DMS53 (cell line): ENCODE data around the gene ADSL.
"Not testable (repeated sequence)": the region's sequence is repeated elsewhere in the genome, so short reads cannot be mapped to it uniquely, and the experiment has no call there.

Experiments
- DNase-seq: peaks from one replicate; lab custom pipeline; 2025; lab: John Stamatoyannopoulos, UW

Gene ADSL

DNA sequence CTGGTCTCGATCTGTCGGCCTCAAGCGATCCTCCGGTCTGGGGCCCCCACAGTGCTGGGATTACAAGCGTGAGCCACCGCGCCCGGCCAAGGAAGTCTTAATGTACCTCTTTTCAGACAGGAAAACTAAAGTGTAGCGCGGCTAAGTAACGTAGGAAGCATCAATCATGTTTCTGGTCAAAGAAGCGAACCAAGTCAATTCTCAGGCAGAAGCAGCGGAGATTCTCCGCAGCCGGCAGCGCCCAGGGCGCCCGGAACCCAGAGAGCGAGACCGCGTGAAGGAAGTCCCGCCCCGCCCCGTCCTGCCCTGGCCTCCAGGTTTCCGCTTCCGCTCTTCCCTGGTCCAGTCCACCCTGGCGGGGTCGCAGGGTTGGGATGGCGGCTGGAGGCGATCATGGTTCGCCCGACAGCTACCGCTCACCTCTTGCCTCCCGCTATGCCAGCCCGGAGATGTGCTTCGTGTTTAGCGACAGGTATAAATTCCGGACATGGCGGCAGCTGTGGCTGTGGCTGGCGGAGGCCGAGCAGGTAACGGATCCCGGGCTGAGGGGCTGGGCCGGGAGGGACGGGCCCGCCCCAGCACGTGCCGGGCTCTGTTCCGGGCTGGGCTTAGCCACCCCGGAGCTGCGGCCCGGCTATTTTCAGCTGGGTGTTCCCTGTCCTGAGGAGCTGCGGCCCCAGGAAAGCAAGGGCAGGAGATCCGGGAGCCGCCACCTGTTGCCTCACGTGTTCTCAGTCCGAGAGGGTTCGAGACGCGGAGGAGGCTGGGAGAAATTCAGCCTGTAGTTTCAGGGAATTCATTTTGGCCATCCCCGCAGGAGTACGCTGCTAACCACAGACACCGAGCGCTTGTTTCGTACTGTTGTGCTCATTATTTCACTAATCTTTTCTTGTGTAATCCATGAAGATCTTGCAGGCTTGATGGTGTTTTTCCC lies at the start of gene ADSL:
Gene ADSL, plus strand, starts transcription at position 316 of the 934 bp plus-strand sequence. Its CDS starts 59 bp downstream, at position 375.
- DNase-seq: peak; percentile 92

DNA sequence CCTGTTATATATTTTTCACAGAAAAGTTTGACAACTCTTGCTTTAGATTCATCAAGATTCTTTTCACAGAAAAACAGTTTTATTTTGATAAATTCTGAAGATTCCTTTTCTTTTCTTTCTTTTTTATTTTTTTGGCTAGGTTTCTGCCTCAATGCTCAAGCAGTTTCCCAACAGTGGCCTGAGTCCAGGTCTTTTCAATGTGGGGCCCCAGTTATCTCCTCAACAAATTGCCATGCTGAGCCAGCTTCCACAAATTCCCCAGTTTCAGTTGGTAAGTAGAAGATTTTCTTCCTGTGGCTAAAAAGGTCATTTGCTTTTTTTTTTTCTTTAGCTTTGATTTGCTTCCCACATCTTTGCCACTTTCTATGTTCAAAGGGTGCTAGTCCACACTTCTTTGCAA lies 46.0 kb upstream of the ADSL start:
- DNase-seq: no peak

DNA sequence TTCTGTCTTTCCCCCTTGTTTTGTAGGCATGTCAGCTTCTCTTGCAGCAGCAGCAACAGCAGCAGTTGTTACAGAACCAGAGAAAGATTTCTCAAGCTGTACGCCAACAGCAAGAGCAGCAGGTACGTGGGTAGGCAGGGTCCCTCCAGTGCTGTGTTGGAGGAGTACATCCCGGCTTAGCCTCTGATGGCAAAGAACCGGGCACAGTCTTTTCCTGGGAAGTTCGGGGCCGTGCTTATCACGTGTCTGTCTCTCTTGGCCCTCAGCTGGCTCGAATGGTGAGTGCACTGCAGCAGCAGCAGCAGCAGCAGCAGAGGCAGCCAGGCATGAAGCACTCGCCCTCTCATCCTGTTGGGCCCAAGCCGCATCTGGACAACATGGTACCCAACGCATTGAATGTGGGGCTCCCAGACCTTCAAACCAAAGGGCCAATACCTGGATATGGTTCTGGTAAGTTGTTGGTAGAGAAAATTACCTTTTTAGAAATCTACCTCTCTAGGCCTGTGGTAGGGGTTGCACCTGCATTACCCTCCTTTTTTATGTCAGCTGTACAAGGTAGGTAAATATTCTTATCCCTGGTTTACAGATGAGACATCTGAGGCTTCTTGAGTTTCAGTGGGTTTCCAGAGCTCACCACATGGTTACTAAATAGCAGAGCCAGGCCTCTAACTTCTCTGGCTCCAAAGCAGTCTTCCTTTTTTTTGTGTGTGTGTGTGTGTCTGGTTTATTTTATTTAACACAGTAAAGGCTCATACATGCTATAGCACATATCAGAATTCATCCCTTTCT lies 45.2 kb upstream of the ADSL start:
- no peak for DNase-seq

DNA sequence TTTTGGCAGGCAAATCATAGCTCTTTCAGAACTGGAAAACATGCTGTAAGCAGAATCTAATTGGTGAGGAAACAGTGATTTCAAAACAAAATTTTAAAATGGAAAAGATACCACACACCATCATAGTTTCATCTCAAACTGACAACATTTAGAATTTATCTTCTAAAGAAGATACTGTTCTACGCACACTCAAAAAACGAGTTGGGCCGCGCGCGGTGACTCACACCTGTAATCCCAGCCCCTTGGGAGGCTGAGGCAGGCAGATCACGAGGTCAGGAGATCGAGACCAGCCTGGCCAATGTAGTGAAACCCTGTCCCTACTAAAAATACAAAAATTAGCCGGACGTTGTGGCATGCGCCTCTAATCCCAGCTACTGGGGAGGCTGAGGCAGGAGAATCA lies 44.2 kb upstream of the ADSL start:
- no peak for DNase-seq

DNA sequence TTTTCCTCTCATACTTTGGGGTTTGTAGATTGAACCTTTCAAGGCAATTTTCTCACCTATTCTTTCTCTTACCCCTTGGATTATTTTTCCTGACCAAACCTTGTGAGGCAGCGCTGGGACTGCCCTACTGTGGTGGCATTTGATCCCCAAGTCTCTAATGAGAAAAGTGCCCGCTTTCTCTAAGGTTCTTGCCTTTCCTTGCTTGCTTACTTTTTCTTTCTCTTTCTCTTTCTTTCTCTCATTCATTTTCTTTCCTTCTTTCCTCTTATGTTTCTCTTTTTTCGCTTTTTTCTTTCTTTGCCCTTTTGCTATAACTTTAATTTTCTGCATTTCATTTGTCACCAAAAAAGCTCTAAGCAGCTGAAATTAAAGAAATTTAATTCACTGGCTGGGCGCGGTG lies 40.7 kb upstream of the ADSL start:
- DNase-seq: no peak

DNA sequence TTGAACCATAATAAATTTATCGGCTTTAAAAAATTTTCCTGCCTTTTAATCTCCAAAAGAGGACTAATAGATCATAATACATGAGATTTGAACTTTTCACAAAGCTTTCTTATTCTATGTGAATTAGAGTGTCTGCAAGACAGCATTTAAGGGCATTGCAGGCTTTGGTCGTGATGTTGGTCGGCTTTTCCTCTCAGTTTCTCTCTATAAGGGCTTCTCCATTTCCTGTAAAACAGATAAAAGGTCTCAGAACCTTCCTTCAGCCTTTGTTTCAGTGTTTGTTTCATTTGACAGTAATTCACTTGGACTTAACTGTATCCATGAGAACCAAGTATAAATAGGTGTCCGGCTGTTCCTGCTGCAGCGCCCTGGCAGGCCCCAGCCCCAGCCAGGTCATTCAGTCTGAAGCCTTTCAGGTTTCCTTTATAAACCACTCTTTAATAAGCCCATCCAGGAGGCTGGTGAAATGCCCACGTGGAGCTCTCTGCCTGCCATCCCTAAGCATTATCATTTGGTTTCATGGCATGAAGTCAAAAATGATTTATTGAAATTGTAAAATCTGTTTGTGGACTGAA lies 37.2 kb upstream of the ADSL start:
- DNase-seq: no peak

DNA sequence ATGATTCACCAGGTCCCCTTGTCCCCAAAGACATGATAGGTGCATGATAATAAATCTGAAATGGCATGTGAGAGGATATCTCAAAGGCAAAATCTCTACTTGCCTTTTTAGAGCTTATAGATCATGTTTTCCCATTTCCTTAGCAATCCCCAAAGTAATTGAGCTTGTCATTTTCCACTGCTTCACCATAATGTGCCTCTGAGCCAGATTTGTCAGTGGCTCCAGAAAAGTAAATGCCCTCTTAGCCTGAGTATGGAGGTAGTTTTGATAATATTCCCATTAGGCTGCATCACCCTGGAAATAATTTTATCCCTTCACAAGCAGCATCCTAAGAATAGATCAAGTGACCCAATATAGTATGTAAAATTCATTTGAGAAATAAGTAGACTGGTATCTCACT lies 36.7 kb upstream of the ADSL start:
- no peak for DNase-seq

DNA sequence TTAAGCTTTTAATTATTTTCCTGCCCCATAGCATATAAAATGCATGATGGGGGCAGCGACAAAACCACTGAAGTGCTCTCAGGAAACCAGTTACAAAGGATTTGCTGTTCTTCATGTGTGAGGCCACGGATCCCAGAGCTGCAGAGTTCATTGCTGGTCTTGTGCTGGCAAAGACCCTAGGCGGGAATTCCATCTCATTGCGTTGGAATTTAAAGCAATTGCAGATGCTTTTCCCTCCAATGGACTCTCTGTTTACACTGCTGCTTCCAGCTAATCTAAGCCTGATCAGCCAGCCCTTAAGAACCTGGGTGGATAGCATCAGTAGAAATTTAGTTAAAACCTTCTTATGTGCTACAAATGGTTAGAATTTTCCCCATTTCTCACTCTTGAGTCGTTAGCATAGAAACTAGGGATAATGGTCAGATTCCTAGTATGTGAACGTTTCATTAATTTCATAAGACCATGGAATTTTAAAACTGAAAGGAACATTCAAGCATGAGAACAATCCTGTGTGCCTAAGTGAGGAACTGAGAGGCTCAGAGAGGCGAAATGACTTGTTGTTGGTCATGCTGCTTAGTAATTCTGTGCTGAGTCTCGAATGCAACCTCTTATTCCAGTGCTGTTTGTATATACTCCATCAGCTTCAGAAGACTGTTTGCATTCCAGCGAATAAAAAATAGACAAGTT lies 36.1 kb upstream of the ADSL start:
- DNase-seq: no peak

DNA sequence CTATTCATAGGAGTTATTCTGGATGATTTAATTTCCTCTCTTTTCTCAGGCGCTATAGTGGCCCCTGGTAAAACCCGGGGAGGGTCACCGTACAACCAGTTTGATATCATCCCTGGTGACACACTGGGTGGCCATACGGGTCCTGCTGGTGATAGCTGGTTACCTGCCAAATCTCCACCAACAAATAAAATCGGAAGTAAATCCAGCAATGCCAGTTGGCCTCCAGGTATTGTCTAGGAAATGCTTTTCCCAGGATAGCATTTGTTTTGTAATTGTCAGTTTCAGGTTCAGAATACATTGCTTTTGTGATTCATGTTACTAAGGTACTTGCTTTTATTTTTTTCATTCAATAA lies 35.6 kb upstream of the ADSL start:
- DNase-seq: no peak

DNA sequence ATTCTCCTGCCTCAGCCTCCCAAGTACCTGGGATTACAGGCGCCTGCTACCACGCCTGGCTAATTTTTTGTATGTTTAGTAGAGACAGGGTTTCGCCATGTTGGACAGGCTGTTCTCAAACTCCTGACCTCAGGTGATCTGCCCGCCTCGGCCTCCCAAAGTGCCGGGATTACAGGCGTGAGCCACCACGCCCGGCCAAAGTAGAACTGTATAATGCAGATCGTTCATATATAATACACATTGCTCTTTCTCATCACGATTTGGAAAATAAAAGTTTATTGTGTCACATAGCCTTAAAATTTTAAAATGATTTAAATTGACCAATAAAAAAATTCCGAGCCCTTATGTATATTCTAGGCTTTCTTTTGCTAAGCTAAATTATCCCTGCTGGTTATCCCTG lies 34.7 kb upstream of the ADSL start:
- DNase-seq: not testable (repeated sequence)

DNA sequence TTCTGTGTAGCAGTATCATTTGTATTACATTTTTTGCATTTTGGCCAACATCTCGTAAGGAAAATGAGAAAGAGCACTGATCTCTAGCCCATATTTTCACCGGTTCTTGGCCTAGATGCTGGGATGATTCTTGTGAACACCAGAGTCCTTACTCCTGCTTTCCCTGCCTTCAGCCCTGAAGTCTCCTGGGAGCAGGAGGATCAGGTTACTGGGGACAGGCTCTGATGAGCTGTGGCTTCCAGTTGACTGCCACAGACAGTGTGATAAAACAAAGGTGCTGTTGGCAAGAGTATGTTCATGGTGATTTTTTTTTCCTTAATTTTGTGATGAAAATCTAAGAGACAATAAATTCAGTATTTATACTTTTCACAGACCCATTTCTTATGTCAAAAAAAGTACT lies 34.2 kb upstream of the ADSL start:
- no peak for DNase-seq

DNA sequence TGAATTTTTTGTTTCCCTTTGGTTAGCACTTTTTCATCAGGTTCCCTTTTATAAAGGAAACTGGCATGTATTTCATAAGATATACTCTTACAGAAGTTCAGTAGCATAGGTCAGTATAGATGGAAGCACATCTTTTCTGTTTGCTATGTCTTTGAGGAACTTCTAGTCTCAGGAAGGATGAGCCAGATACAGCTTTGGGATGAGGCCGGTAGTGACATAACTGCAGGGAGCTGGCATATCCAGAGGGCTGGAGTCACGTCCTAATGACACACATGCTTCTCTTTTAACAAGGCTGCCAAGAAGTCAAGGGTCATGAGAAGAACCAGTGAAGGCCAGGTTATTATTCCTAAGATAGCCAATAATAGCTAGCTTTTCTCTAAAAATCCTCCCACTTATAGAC lies 33.3 kb upstream of the ADSL start:
- no peak for DNase-seq

DNA sequence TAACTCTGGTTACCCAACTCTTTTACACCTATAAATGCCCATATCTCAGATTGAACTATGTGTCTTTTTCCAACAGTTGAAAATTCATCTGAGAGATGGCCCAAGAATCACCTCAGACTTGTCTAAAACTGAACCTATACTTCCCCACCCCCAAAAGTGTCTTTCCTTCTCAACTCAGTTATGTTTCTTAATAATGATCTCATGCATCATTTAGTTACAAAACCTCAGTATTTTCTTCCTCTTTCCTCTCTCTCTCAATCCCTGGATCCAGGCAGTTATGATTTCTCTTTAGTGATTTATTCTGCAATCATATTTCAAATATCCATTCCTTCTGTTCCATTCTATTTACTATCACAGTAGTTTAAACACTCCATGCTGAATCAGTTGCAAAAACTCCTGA lies 32.3 kb upstream of the ADSL start:
- DNase-seq: no peak

DNA sequence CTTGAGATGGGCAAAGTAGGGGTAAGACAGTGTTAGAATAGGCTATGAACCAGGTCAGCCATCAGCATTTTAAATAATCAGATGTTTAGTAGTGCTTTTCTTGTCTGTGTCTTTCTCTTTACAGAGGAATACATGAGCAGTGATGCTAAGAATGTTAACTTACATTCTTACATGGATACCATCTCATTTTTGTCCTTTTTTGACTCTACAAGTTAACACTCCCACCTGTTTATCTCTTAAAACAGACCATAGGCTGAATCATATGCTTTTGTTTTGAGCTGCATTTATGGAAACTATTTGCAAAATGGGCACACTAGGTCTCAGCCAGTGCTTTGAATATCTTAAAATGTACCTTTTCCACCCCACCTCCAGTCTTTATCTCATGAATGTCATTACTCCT lies 25.6 kb upstream of the ADSL start:
- DNase-seq: no peak

DNA sequence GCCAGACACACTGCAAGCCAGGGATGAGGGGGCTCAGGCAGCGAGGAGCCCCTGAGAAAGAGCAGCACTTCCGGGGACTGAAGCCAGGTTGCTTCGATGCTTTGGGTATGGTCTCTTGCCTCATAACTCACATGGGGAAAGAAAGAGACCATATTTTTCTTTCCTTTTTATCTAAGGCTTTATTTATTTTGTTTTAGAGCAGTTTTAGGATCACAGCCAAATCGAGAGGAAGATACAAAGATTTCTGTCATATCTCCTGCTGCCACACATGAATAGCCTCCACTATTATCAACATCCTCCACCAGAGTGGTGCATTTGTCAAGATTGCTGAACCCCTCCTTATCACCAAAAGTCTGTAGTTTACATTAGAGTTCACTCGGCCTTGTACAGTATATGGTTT lies 24.3 kb upstream of the ADSL start:
- no peak for DNase-seq

DNA sequence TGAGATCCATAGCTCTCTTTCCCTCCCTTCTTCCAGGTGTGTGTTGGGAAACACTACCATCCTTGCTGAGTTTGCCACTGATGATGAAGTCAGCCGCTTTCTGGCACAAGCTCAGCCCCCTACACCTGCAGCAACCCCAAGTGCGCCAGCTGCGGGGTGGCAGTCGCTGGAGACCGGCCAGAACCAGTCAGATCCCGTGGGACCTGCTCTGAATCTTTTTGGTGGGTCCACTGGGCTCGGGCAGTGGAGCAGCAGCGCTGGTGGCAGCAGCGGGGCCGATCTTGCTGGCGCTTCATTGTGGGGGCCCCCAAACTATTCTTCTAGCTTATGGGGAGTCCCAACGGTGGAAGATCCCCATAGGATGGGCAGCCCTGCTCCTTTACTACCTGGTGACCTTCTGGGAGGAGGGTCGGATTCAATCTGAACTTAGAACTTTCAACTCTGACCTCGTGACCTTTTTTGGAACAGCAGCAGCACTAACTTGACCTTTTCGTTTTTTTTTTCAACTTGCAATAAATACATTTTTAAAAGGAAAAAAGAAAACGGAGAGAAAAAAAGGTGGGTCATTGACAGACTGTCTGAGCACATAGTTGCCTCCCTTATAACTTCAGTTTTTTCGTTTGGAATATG lies 23.4 kb upstream of the ADSL start:
- DNase-seq: no peak

DNA sequence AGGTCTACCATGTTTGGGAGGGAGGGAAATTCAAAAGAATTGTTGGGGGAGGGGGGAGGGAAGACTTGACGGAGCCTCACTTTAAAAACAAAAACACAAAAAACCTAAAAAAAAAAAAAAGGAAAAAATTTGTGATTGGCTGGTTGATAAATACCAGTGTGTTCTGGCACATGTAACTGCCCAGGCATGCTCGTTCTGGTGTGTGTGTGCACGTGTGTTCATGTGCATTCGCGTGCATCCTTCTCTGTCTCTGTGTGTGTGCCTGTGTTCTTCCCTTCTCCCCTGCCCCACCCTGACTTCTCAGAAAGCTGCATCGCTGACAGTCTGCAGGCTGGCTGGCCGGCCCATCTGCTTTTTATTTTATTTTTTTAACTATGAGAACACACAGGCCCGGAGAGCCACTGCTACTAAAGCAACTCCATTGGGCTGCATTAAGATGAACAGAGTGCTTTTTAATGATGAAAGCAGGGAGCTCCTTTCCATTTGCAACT lies 22.6 kb upstream of the ADSL start:
- no peak for DNase-seq

DNA sequence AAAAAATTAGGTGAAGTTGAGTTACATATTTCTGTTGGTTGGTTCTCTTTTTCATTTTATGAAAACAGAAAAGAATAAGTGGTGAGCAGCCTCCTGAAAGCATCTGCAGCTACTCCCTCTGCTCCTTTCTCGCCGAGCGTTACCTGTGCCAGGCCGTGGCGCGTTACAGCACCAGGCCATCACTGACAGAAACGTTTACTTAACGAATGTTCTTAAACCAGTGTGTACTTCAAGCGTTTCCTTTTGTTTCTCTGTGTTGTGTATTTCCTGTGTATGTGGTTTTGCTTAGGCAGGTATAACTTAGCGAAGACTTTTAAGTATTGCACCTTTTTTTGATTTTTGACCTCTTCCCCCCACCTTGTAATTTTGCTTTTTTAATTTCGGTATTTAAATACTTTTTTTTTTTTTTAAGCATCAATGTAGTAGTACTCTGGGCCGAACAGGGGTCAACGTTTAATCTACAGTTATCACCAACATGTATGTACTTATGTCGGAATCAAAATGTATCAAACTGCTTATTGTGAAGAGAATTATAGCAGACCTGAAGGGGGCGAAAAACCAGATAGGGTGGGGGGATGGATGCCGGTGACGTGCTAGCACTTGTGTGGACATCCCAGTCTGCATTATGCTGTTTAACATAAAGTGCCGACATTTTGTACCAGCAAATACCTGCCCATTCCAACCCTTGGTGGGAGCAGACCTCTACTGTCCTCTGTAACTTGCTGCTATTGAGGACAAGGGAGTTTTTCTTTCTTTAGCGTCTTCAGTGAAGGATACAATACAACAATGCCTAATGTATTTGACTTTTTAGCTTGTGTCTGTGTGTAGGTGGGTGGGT lies 21.6 kb upstream of the ADSL start:
- no peak for DNase-seq

DNA sequence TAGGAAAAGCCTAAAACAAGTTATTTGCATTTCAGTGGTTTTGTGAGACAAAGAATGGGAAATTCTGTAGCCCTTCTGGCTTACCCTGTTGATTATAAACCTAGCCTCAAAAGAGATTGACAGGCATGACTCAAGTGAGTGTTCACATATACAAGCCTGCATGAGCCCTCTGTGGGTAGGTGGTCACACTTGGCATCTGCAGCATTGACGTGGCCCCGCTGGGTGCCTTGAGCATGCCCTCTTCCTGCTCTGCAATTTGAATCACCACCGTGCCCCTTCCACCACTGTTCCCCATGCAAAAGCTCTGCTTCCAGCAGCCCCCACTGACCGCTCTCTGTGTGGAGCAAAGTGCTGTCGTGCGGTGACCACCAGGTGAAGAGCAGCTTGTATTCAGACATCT lies 21.0 kb upstream of the ADSL start:
- DNase-seq: no peak

DNA sequence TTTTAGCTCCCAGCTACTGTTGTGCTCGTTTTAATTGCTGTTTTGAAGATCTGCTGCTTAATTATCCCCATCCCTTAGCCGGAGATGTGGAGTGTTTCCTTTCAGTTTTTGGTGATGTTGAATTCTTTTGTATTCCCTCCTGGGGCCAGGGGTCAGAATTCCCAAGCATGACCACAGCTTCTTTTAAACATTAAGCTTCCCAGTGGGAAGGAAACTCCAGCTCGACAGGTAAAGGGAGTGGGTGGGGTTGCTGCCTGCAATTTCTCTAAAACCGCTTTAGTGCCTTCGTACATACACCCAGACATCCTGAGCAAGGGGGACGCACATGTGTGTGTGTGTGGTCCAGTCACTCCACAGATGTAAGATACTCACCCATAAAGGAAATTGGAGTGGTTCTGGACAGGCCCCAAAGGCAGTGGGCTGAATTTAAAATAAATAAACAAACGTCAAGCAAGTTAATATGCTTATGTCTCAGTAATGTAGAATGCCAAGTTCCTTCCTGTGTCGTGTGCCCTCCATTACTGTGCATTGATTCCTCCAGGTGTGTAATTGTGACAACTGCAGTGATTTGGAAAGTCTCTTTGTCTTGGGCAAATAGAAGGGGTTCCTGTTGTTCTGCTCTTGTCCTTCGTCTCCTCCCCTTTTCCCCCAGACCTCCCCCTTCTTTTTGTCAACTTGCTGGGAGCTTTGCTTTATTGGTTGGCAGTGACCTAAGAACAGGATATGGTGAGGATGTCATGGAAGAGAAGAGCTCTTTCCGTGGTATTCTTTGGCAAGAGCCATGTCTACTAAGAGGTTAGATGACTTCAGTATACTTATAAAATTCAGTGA lies 19.2 kb upstream of the ADSL start:
- DNase-seq: no peak
